Esophagus squamous epithelium (tissue), 5 donors: ENCODE measurements around the gene PEDS1. TPM values are rescaled to one million over a fixed set of nuclear protein-coding genes. Genes with fewer than 3 reads are reported as not detected.

Experiments
- DNase-seq: peaks from one replicate; lab custom pipeline; 2025; lab: John Stamatoyannopoulos, UW
- H3K27ac ChIP-seq, 4 donors: fragments of 200-600 bp; sonication (generic); one replicate each; pipeline ENCODE4 v1.5.1; 2016 to 2019; ENCODE audit warnings: mild to moderate bottlenecking in 1 of 4
- H3K27me3 ChIP-seq, 4 donors: fragments of 200-600 bp; sonication (generic); 1 replicate in 3 of 4; 2 replicates in 1 of 4; pipeline versions ENCODE4 v1.5.1 to v1.6.0; 2017 to 2021; ENCODE audit warnings: antibody characterized with exemption in 1 of 4
- H3K36me3 ChIP-seq, 3 donors: fragments of 200-600 bp; sonication (generic); one replicate each; pipeline ENCODE4 v1.5.1; 2016 to 2019
- H3K4me1 ChIP-seq, 3 donors: fragments of 200-600 bp; sonication (generic); one replicate each; pipeline ENCODE4 v1.5.1; 2017 to 2019
- H3K4me3 ChIP-seq, 4 donors: fragments of 200-600 bp; sonication (generic); 1 replicate in 3 of 4; 2 replicates in 1 of 4; pipeline ENCODE4 v1.5.1; 2016 to 2019; ENCODE audit warnings: mild to moderate bottlenecking in 2 of 4, moderate library complexity in 1 of 4
- H3K9me3 ChIP-seq, 3 donors: fragments of 200-600 bp; sonication (generic); one replicate each; pipeline ENCODE4 v1.5.1; 2016 to 2019
- POLR2A ChIP-seq, 4 donors: fragments of 450-650 bp; IDR thresholded peaks; one replicate each; pipeline ENCODE4 v1.6.1; 2017; ENCODE audit warnings: antibody characterized with exemption in 4 of 4, mild to moderate bottlenecking in 4 of 4, moderate library complexity in 3 of 4
- WGBS, 2 donors: methylation state at CpG; one replicate each; pipeline ENCODE4 v1.1.5; 2018; 5-methylcytosine and 5-hydroxymethylcytosine counted together
- intact Hi-C: fragments of 100-400 bp; cut with DNase I; formaldehyde crosslinking; loops from one replicate; pipeline ENCODE4 v1.15.0; 2022
- total RNA-seq, 4 donors: library from RNA; depleted of rRNA; stranded (reverse); fragments of >200 nt; gene quantifications; one replicate each; pipeline ENCODE4 v1.1.0, GENCODE V29; 2016
- TF ChIP-seq, protein P1 (sequence below), 6 experiments: fragments of 450-650 bp in 4 of 6; fragments of 200-600 bp in 2 of 6; sonication (generic) in 2 of 6; IDR thresholded peaks; one replicate each; pipeline ENCODE4 v1.5.1; 2016 to 2019; ENCODE audit warnings: antibody characterized with exemption in 6 of 6, mild to moderate bottlenecking in 4 of 6, moderate library complexity in 4 of 6
- donor health status: DM: yes; HTN: yes; CAD: no.

The PEDS1 gene
- total RNA-seq, 4 donors from 2014 or later = 32.8 to 54.0 (median 46.7) TPM

DNA sequence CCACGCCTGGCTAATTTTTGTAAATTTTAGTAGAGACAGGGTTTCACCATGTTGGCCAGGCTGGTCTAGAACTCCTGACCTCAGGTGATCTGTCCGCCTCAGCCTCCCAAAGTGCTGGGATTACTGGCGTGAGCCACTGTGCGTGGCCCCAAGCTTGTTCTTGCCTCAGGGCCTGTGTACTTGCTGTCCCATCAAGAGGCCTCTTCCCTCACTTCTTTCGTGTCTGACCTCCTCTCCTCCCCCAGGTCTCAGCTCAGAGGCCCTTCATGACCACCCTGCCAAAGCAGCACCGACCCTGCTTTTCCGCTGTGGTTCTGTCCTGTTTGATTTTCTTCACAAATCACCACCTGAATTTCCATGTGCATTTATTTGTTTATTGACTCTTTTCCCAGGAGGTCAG, 30.1 kb downstream of the PEDS1 start:
- no peak for DNase-seq
- TF ChIP-seq POLR2A (IDR thresholded peaks at IDR 0.05) = no peak
- TF ChIP-seq, protein P1, sequence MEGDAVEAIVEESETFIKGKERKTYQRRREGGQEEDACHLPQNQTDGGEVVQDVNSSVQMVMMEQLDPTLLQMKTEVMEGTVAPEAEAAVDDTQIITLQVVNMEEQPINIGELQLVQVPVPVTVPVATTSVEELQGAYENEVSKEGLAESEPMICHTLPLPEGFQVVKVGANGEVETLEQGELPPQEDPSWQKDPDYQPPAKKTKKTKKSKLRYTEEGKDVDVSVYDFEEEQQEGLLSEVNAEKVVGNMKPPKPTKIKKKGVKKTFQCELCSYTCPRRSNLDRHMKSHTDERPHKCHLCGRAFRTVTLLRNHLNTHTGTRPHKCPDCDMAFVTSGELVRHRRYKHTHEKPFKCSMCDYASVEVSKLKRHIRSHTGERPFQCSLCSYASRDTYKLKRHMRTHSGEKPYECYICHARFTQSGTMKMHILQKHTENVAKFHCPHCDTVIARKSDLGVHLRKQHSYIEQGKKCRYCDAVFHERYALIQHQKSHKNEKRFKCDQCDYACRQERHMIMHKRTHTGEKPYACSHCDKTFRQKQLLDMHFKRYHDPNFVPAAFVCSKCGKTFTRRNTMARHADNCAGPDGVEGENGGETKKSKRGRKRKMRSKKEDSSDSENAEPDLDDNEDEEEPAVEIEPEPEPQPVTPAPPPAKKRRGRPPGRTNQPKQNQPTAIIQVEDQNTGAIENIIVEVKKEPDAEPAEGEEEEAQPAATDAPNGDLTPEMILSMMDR (IDR thresholded peaks at IDR 0.05) = no peak
- 89 to 90% methylated on average over 7 of the region's 7 CpGs for WGBS, 2 donors
- no peaks in the 10 kb centered on the region for H3K27me3 ChIP-seq
- intact Hi-C loops = loop anchor here (5.0 kb wide), 1 partner anchor 44 kb away; no protein-coding TSS in a partner anchor
- no peak overlapping the region for H3K27ac ChIP-seq
- H3K4me1 ChIP-seq = peaks cover 8 to 45% (median 10%) of the 10 kb centered on the region in 3 donors
- H3K4me3 ChIP-seq = no peak overlapping the region
- no peaks in the 10 kb centered on the region for H3K9me3 ChIP-seq
- H3K36me3 ChIP-seq = peaks cover 16 to 62% (median 24%) of the 10 kb centered on the region in 3 donors

DNA sequence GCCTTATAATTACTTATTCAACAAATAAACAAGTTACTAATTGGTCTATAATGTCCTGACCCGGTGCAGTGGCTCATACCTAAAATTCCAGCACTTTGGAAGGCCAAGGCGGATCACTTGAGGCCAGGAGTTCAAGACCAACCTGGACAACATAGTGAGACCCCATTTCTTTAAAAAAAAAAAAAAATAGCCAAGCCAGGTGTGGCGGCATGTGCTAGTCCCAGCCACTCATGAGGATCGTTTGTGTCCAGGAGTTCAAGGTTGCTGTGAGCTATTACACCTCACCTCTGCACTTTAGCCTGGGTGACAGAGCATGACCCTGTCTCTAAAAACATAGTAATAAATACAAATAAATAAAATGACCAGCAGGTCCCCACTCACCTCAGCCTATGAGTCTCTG, 30.8 kb downstream of the PEDS1 start:
- Histone ChIP-seq H3K4me3 (no peak overlapping the region), H3K27me3 (no peaks in the 10 kb centered on the region), H3K36me3 (peaks cover 16 to 56% (median 21%) of the 10 kb centered on the region in 3 donors), H3K4me1 (peaks cover 8 to 39% (median 10%) of the 10 kb centered on the region in 3 donors), H3K27ac (peak overlapping the region in 1 of 4 donors; percentile 4), H3K9me3 (no peaks in the 10 kb centered on the region)
- 83 to 91% methylated on average over 4 of the region's 4 CpGs for WGBS, 2 donors
- no peak for TF ChIP-seq POLR2A (IDR thresholded peaks at IDR 0.05)
- TF ChIP-seq, protein P1 (IDR thresholded peaks at IDR 0.05) = no peak
- DNase-seq = no peak
- intact Hi-C loops = loop anchor here (5.0 kb wide), 1 partner anchor 45 kb away; no protein-coding TSS in a partner anchor

DNA sequence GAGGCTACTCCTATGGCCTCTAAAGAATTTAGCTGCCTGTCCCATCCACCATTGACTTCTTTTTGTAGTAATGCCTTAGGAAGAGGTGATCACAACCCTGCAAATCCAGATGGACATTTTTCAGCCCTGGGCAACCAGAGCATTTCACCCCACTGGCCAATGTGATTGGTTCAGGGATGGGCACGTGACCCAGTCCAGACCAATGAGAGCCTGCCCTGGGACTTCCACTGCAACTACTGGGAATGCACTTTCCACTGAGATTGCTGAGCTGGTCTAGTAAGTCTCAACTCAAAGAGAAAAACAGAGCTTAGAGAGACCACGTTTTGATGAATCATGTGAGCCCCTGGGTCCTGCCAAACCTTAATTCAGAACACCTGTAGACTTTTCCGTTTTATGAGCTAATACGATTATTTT, 31.7 kb downstream of the PEDS1 start:
- peaks cover 7 to 30% (median 8%) of the 10 kb centered on the region in 3 donors for H3K4me1 ChIP-seq
- no peak for DNase-seq
- no peaks in the 10 kb centered on the region for H3K27me3 ChIP-seq
- H3K36me3 ChIP-seq = peaks cover 16 to 47% (median 20%) of the 10 kb centered on the region in 3 donors
- H3K4me3 ChIP-seq = no peak overlapping the region
- WGBS, 2 donors = 43 to 47% methylated on average over 4 of the region's 4 CpGs
- no peak for TF ChIP-seq POLR2A (IDR thresholded peaks at IDR 0.05)
- TF ChIP-seq, protein P1 (IDR thresholded peaks at IDR 0.05) = no peak
- no peaks in the 10 kb centered on the region for H3K9me3 ChIP-seq
- peak overlapping the region in 1 of 4 donors; percentile 4 for H3K27ac ChIP-seq
- intact Hi-C loops = loop anchor here (5.0 kb wide), 1 partner anchor 45 kb away; no protein-coding TSS in a partner anchor

DNA sequence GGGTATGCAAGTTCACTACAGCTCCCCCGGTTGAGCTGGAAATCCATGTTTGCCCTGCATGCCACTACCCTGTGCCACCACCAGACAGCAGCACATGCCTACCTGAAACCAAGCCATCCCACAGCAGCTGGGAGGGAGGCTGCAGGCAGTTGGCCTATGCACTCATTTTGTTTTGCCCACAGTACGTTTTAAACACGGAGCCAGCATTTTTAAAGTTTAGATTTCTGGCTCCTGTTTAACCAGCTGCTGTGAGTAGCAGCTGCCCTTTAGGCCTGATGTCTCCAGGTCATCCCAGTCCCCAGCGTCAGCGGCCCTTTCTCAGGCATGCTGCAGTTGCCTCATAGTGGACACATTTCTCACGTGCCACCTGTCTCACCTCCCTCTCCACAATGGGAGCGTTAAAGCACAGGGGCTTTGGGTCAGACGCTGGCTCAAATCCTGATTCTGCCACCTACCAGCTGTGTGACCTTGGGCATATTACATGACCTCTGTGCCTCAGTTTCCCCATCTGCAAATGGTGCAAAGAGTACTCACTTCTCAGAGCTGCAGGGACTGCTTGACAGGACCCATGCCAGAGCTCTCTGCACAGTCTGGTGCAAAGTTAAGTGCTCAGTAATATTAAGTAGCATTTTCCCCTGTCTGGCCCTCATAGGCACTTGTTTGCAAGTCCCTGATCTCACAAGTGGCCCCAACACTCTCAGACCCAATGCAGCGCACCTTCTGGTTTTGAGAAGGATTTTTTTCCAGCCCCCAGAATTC, 32.4 kb downstream of the PEDS1 start:
- no peak for TF ChIP-seq POLR2A (IDR thresholded peaks at IDR 0.05)
- TF ChIP-seq, protein P1 (IDR thresholded peaks at IDR 0.05) = peak; percentile 55 to 95 (median 92)
- H3K9me3 ChIP-seq = no peaks in the 10 kb centered on the region
- intact Hi-C loops = loop anchor here (5.0 kb wide), 1 partner anchor 46 kb away; no protein-coding TSS in a partner anchor
- peak; percentile 14 for DNase-seq
- peak overlapping the region in 2 of 4 donors; percentile 9 to 40 for H3K27ac ChIP-seq
- H3K4me1 ChIP-seq = peaks cover 7 to 27% (median 8%) of the 10 kb centered on the region in 3 donors
- WGBS, 2 donors = 34 to 35% methylated on average over 8 to 9 of the region's 9 CpGs
- peaks cover 16 to 39% (median 16%) of the 10 kb centered on the region in 3 donors for H3K36me3 ChIP-seq
- H3K27me3 ChIP-seq = no peaks in the 10 kb centered on the region
- no peak overlapping the region for H3K4me3 ChIP-seq

DNA sequence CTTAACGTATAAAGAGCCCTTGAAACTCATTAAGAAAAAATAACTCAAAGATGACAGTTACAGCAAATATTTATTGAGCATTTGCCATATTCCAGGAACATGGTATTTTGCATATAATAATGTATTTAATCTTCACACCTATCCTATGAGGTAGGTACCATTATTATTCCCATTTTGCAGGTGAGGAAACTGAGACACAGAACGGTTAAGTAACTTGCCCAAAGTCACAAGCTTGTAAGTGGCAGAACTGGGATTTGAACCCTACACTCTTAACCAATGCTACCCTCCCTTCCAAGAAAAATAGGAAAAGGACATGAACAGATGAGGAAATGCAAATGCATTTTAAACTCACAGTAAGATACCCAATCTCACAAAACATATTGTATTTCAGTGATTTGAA, 35.3 kb downstream of the PEDS1 start:
- no peak for DNase-seq
- 55 to 69% methylated on average over 2 of the region's 2 CpGs for WGBS, 2 donors
- H3K27ac ChIP-seq = no peak overlapping the region
- TF ChIP-seq, protein P1 (IDR thresholded peaks at IDR 0.05) = no peak
- no peak for TF ChIP-seq POLR2A (IDR thresholded peaks at IDR 0.05)
- no peaks in the 10 kb centered on the region for H3K9me3 ChIP-seq
- H3K27me3 ChIP-seq = no peaks in the 10 kb centered on the region
- intact Hi-C loops = no loop called here
- no peak overlapping the region for H3K4me3 ChIP-seq
- peaks cover 0 to 10% (median 0%) of the 10 kb centered on the region in 3 donors for H3K36me3 ChIP-seq
- peaks cover 15 to 53% (median 23%) of the 10 kb centered on the region in 3 donors for H3K4me1 ChIP-seq
